ENCODE data around the gene USP46. TPM values are rescaled to one million over a fixed set of nuclear protein-coding genes. Genes with fewer than 3 reads are reported as not detected.

USP46 gene
- total RNA-seq, 1 experiment from 2014 or later: 14.5 TPM

DNA sequence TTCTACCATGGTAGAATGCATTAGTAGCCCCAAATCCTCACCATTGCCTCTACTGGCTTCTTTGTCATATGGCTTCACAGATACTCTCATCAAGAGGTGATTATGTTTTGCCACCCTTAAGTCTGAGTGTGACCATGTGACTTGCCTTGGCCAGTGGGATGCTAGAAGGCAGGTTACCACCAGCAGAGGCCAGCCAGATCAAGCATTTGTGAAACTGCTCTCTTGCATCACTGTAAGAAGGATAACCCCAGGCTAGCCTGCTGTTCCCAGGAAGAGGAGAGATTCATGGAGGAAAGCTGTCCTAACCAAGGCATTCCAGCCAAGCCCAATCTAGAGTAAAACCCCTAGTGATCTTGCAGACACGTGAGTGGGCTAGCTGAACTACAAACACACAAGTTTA is 46.8 kb downstream of the USP46 start:
- Histone ChIP-seq H4K20me1 (ENCODE audit: insufficient read depth, low read depth, low read length) (no peaks in the 10 kb centered on the region), H3K4me1 (ENCODE audit: low read length) (peaks cover 4% of the 10 kb centered on the region; the same call in 1 of the 2 replicates), H3K36me3 (ENCODE audit: insufficient read depth, low read length) (peaks cover 25% of the 10 kb centered on the region; the same call in 1 of the 2 replicates), H3K79me2 (ENCODE audit: low read length) (peaks cover 24% of the 10 kb centered on the region), H3K27me3 (ENCODE audit: low read length) (no peaks in the 10 kb centered on the region), H3K27ac (ENCODE audit: low read length) (no peak overlapping the region), H3K4me3 (ENCODE audit: low read length) (no peak overlapping the region), H3K9ac (ENCODE audit: low read length) (no peak overlapping the region), H3K9me3 (ENCODE audit: low read length) (no peaks in the 10 kb centered on the region), H3K9me2 (replicated peaks; ENCODE audit: insufficient read depth, low read length) (no peaks in the 10 kb centered on the region), H2AFZ (ENCODE audit: low read length) (no peak overlapping the region), H3K4me2 (ENCODE audit: low read depth, low read length, poor library complexity, severe bottlenecking) (no peak overlapping the region)
- no peak for DNase-seq

GRCh38 chr4:52611030-52611555 is 48.0 kb downstream of the USP46 start:
- Histone ChIP-seq H3K4me3 (ENCODE audit: low read length) (no peak overlapping the region), H3K9ac (ENCODE audit: low read length) (no peak overlapping the region), H3K4me1 (ENCODE audit: low read length) (peaks cover 4% of the 10 kb centered on the region; the same call in 1 of the 2 replicates), H3K79me2 (ENCODE audit: low read length) (peaks cover 24% of the 10 kb centered on the region), H3K27ac (ENCODE audit: low read length) (no peak overlapping the region), H4K20me1 (ENCODE audit: insufficient read depth, low read depth, low read length) (no peaks in the 10 kb centered on the region), H2AFZ (ENCODE audit: low read length) (no peak overlapping the region), H3K4me2 (ENCODE audit: low read depth, low read length, poor library complexity, severe bottlenecking) (no peak overlapping the region), H3K9me2 (replicated peaks; ENCODE audit: insufficient read depth, low read length) (no peaks in the 10 kb centered on the region), H3K9me3 (ENCODE audit: low read length) (no peaks in the 10 kb centered on the region), H3K27me3 (ENCODE audit: low read length) (no peaks in the 10 kb centered on the region), H3K36me3 (ENCODE audit: insufficient read depth, low read length) (peaks cover 32% of the 10 kb centered on the region; the same call in 1 of the 2 replicates)
- DNase-seq: no peak

GRCh38 chr4:52606726-52607125 is 52.4 kb downstream of the USP46 start:
- no peaks in the 10 kb centered on the region for H3K27me3 ChIP-seq (ENCODE audit: low read length)
- H3K4me1 ChIP-seq (ENCODE audit: low read length): no peaks in the 10 kb centered on the region
- H3K36me3 ChIP-seq (ENCODE audit: insufficient read depth, low read length): peaks cover 25% of the 10 kb centered on the region; the same call in 1 of the 2 replicates
- H3K9me2 ChIP-seq (replicated peaks; ENCODE audit: insufficient read depth, low read length): no peaks in the 10 kb centered on the region
- no peak overlapping the region for H3K4me3 ChIP-seq (ENCODE audit: low read length)
- DNase-seq: no peak
- H3K79me2 ChIP-seq (ENCODE audit: low read length): no peaks in the 10 kb centered on the region
- no peak overlapping the region for H3K9ac ChIP-seq (ENCODE audit: low read length)
- no peaks in the 10 kb centered on the region for H4K20me1 ChIP-seq (ENCODE audit: insufficient read depth, low read depth, low read length)
- H3K9me3 ChIP-seq (ENCODE audit: low read length): no peaks in the 10 kb centered on the region
- H3K4me2 ChIP-seq (ENCODE audit: low read depth, low read length, poor library complexity, severe bottlenecking): no peak overlapping the region
- H3K27ac ChIP-seq (ENCODE audit: low read length): no peak overlapping the region
- no peak overlapping the region for H2AFZ ChIP-seq (ENCODE audit: low read length)

- peaks cover 25% of the 10 kb centered on the region; the same call in 1 of the 2 replicates for H3K36me3 ChIP-seq (ENCODE audit: insufficient read depth, low read length)
- H3K9me2 ChIP-seq (replicated peaks; ENCODE audit: insufficient read depth, low read length): no peaks in the 10 kb centered on the region
- no peak overlapping the region for H3K27ac ChIP-seq (ENCODE audit: low read length)
- no peak overlapping the region for H3K4me2 ChIP-seq (ENCODE audit: low read depth, low read length, poor library complexity, severe bottlenecking)
- no peak overlapping the region for H3K4me3 ChIP-seq (ENCODE audit: low read length)
- H3K9me3 ChIP-seq (ENCODE audit: low read length): no peaks in the 10 kb centered on the region
- H3K9ac ChIP-seq (ENCODE audit: low read length): no peak overlapping the region
- no peak for DNase-seq
- no peaks in the 10 kb centered on the region for H3K79me2 ChIP-seq (ENCODE audit: low read length)
- no peaks in the 10 kb centered on the region for H3K4me1 ChIP-seq (ENCODE audit: low read length)
- no peaks in the 10 kb centered on the region for H3K27me3 ChIP-seq (ENCODE audit: low read length)
- H4K20me1 ChIP-seq (ENCODE audit: insufficient read depth, low read depth, low read length): no peaks in the 10 kb centered on the region
- H2AFZ ChIP-seq (ENCODE audit: low read length): no peak overlapping the region
Measured at GRCh38 chr4:52606040-52606439, 53.1 kb downstream of the USP46 start.

- H3K9me2 ChIP-seq (replicated peaks; ENCODE audit: insufficient read depth, low read length): no peaks in the 10 kb centered on the region
- no peak for DNase-seq
- no peak overlapping the region for H3K27ac ChIP-seq (ENCODE audit: low read length)
Measured at GRCh38 chr4:52604215-52604614, 54.9 kb downstream of the USP46 start.

GRCh38 chr4:52600275-52600674 is 58.8 kb downstream of the USP46 start:
- Histone ChIP-seq H2AFZ (ENCODE audit: low read length) (no peak overlapping the region), H3K9me2 (replicated peaks; ENCODE audit: insufficient read depth, low read length) (no peaks in the 10 kb centered on the region), H3K4me2 (ENCODE audit: low read depth, low read length, poor library complexity, severe bottlenecking) (no peak overlapping the region), H3K27me3 (ENCODE audit: low read length) (no peaks in the 10 kb centered on the region), H3K36me3 (ENCODE audit: insufficient read depth, low read length) (peaks cover 7% of the 10 kb centered on the region; the same call in 1 of the 2 replicates), H4K20me1 (ENCODE audit: insufficient read depth, low read depth, low read length) (no peaks in the 10 kb centered on the region), H3K9ac (ENCODE audit: low read length) (no peak overlapping the region), H3K4me1 (ENCODE audit: low read length) (no peaks in the 10 kb centered on the region), H3K79me2 (ENCODE audit: low read length) (no peaks in the 10 kb centered on the region), H3K4me3 (ENCODE audit: low read length) (no peak overlapping the region), H3K27ac (ENCODE audit: low read length) (no peak overlapping the region), H3K9me3 (ENCODE audit: low read length) (no peaks in the 10 kb centered on the region)
- no peak for DNase-seq

More at GRCh38 chr4:52604215-52604614, 54.9 kb downstream of the USP46 start:
- Histone ChIP-seq H4K20me1 (ENCODE audit: insufficient read depth, low read depth, low read length) (no peaks in the 10 kb centered on the region), H3K9me3 (ENCODE audit: low read length) (no peaks in the 10 kb centered on the region), H2AFZ (ENCODE audit: low read length) (no peak overlapping the region), H3K36me3 (ENCODE audit: insufficient read depth, low read length) (peaks cover 19% of the 10 kb centered on the region; the same call in 1 of the 2 replicates), H3K27me3 (ENCODE audit: low read length) (no peaks in the 10 kb centered on the region), H3K79me2 (ENCODE audit: low read length) (no peaks in the 10 kb centered on the region), H3K9ac (ENCODE audit: low read length) (no peak overlapping the region), H3K4me2 (ENCODE audit: low read depth, low read length, poor library complexity, severe bottlenecking) (no peak overlapping the region), H3K4me1 (ENCODE audit: low read length) (no peaks in the 10 kb centered on the region), H3K4me3 (ENCODE audit: low read length) (no peak overlapping the region)

DNA sequence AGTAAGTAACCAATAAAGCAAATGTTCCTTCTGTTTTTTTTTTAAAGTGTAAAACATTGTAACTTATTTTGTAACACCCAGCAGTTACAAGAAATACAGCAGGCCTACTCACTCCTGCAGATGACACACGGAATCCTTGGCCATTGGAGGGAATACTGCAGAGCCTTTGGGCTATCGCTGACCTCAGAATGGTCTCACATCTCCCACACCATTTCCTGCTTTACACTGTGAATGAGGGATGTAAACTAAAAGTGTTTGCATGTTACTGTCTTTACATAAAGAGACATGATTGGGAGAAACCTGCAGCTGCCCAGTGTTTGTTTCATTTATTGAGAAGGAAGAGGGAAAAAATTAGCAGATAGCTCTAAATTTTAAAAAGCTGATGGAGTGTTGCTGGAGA is 64.1 kb downstream of the USP46 start:
- Histone ChIP-seq H3K9me2 (replicated peaks; ENCODE audit: insufficient read depth, low read length) (no peaks in the 10 kb centered on the region), H3K4me2 (ENCODE audit: low read depth, low read length, poor library complexity, severe bottlenecking) (no peak overlapping the region), H3K36me3 (ENCODE audit: insufficient read depth, low read length) (peaks cover 11% of the 10 kb centered on the region; the same call in 1 of the 2 replicates), H3K27me3 (ENCODE audit: low read length) (no peaks in the 10 kb centered on the region), H2AFZ (ENCODE audit: low read length) (no peak overlapping the region), H3K79me2 (ENCODE audit: low read length) (no peaks in the 10 kb centered on the region), H3K4me1 (ENCODE audit: low read length) (no peaks in the 10 kb centered on the region), H3K9ac (ENCODE audit: low read length) (no peak overlapping the region), H4K20me1 (ENCODE audit: insufficient read depth, low read depth, low read length) (no peaks in the 10 kb centered on the region), H3K4me3 (ENCODE audit: low read length) (no peak overlapping the region), H3K27ac (ENCODE audit: low read length) (no peak overlapping the region), H3K9me3 (ENCODE audit: low read length) (no peaks in the 10 kb centered on the region)
- DNase-seq: no peak

DNA sequence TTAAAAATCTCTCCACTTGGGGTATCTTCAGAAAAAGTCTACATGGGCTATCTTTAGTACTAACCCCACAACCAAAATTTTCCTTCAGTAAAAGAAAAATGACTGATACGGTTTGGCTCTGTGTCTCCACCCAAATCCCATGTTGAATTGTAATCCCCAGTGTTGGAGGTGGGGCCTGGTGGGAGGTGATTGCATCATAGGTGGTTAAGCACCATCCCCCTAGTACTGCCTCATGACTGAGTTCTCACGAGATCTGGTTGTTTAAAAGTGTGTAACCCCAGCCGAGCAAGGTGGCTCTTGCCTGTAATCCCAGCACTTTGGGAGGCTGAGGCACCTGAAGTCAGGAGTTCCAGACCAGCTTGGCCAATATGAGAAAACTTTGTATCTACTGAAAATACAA is 66.8 kb downstream of the USP46 start:
- Histone ChIP-seq H3K4me1 (ENCODE audit: low read length) (no peaks in the 10 kb centered on the region), H3K79me2 (ENCODE audit: low read length) (no peaks in the 10 kb centered on the region), H3K9ac (ENCODE audit: low read length) (no peak overlapping the region), H3K4me2 (ENCODE audit: low read depth, low read length, poor library complexity, severe bottlenecking) (no peak overlapping the region), H4K20me1 (ENCODE audit: insufficient read depth, low read depth, low read length) (no peaks in the 10 kb centered on the region), H3K9me3 (ENCODE audit: low read length) (no peaks in the 10 kb centered on the region), H3K4me3 (ENCODE audit: low read length) (no peak overlapping the region), H3K27ac (ENCODE audit: low read length) (no peak overlapping the region), H3K9me2 (replicated peaks; ENCODE audit: insufficient read depth, low read length) (no peaks in the 10 kb centered on the region), H3K36me3 (ENCODE audit: insufficient read depth, low read length) (peaks cover 5% of the 10 kb centered on the region; the same call in 1 of the 2 replicates), H3K27me3 (ENCODE audit: low read length) (no peaks in the 10 kb centered on the region), H2AFZ (ENCODE audit: low read length) (no peak overlapping the region)
- DNase-seq: no peak
